ENCODE results near the gene NPM1.

The NPM1 gene

GRCh38 chr5:171431251-171431777 is 43.7 kb downstream of the NPM1 start:
- no peak for DNase-seq

GRCh38 chr5:171432076-171432475 is 44.4 kb downstream of the NPM1 start:
- DNase-seq = no peak

GRCh38 chr5:171432583-171433351 is 45.1 kb downstream of the NPM1 start:
- no peak for DNase-seq

- DNase-seq = no peak
Observed at GRCh38 chr5:171433352-171433698, 45.7 kb downstream of the NPM1 start.

GRCh38 chr5:171433982-171434676 is 46.5 kb downstream of the NPM1 start:
- no peak for DNase-seq

- DNase-seq = no peak
Observed at GRCh38 chr5:171434874-171435273, 47.2 kb downstream of the NPM1 start.

- no peak for DNase-seq
Observed at GRCh38 chr5:171435908-171436307, 48.3 kb downstream of the NPM1 start.

GRCh38 chr5:171436804-171437285 is 49.2 kb downstream of the NPM1 start:
- DNase-seq = no peak

DNA sequence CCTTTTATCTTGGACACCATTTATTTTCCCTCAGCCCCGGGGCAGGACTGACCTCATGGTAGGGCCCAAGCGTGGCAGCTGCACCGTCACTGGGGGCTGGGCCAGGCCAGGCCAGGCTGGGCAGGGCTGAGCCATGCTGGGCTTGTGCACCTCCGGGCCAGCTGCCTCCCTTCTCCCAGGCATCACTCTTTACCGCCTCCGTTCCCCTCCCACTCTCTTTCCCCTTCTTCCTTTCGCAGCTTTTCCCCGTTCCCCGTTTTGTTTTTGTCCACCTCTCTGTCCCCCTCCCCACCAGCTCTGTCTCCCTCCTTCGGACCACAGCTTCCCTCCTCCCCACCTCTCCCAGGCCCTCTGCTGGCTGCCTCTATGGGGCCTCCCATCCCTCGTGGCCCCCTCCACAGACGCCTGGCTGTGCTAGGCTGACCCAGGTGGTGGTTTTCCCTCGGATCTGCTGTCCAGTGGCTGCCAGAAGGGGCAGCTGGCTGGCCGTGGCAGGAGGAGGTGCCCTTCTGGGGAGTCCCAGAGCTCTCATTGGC is 49.7 kb downstream of the NPM1 start:
- no peak for DNase-seq

- DNase-seq = no peak
Observed at GRCh38 chr5:171438738-171439137, 51.1 kb downstream of the NPM1 start.

DNA sequence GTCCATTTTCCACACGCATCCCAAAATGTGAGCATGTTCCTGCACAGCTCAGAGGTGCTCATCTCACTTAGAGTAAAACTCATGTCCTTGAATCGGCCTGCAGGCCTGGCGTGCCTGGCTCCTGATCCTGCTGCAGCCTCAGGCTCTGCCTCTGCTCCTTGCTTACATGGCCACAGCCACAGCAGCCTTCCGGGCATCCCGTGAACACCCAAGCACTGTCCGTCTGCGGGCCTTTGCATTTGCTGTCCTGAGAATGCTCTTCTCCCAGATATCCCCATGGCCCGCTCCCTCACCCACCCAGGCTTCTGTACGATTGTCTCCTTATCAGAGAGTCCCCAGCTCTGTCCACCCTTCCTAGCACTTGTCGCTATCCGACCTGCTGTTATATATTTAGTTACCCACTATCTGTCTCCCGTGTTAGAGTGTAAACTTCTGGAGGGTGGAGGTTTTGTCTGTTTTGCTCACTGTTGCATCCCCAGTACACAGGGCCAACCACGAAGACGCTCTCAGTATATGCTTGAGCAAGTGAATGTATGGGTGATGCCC is 53.7 kb downstream of the NPM1 start:
- DNase-seq = no peak

GRCh38 chr5:171442287-171443042 is 54.8 kb downstream of the NPM1 start:
- DNase-seq = no peak

DNA sequence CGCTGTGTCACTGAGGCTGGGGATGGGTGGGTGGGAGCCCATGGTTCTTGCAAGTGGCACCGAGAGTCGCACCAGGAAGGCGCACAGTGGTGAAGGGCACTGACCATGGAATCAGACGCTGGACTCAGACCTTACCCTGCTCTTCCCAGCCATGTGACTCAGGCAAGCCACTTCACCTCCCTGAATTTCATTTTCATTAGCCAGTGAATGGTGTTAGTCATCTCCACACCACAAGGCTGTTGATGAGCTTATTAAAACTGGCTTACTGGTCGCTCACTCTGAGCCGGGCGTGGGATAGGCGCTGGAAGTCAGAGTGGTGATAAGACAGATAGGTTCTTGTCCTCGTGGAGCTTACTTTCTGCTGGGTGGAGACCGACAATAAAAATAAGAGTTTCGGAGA is 56.9 kb downstream of the NPM1 start:
- no peak for DNase-seq

DNA sequence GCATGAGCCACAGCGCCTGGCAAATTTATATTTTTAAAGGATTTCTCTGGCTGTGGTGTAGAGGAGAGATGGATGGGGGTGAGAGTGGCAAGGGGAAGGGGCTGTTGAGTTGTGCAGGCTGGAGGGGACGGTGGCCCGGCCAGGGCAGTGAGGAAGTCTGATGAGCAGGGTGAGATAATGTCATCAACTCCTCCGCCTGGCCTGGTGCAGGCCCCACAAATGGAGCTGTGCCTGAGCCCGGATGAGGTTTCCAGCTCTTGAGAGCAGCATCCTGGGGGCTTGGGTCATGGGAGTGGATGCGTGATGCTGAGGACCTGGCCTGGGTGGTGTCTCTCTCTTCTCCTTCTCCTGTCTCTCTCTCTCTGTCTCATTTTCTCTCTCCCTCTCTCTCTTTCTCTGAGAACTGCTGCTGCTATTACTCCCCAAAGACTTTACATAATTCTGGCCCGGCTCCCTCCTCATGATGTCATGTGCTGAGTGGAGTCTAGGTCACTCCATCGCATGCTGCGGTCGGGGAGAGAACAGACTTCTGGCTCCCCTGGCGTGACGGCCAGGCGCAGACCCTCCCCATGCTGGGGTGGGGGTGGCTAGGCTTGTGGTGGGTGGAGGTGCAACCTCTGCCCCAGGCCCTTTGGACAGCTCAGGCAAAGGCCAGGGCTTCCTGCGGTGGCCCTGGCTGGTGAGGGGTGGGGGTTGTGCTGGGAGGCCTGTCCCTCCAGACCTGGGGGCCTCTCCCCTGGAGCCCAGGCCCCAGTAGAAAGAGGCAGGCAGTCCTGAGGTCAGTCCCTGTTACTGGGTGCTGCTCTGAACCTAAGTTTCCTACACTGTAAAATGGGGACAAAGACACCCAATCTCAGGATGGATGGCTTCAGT is 58.2 kb downstream of the NPM1 start:
- no peak for DNase-seq

DNA sequence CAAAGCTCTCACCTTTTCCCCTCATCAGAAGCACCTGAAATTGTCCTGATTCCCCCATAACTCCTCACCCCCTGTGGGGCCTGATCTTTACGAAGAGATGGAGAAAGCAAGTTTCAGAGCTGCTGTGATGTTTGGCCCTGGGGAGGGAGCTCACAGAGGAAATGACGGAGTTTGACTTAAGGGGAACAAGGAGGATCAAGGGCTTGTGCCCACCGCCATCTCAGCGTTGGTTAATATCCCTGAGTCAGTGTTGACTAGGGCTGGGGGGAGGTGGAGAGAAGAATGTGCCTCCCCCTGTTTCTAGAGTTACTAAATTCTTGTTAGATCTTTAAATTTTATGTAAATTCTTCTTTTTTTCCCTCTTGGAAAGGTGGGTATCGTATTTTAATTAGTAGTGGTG is 59.6 kb downstream of the NPM1 start:
- no peak for DNase-seq

- no peak for DNase-seq
Observed at GRCh38 chr5:171449426-171449825, 61.8 kb downstream of the NPM1 start.

GRCh38 chr5:171450423-171451331 is 63.0 kb downstream of the NPM1 start:
- DNase-seq = no peak

- no peak for DNase-seq
Observed at GRCh38 chr5:171451421-171451820, 63.8 kb downstream of the NPM1 start.

DNA sequence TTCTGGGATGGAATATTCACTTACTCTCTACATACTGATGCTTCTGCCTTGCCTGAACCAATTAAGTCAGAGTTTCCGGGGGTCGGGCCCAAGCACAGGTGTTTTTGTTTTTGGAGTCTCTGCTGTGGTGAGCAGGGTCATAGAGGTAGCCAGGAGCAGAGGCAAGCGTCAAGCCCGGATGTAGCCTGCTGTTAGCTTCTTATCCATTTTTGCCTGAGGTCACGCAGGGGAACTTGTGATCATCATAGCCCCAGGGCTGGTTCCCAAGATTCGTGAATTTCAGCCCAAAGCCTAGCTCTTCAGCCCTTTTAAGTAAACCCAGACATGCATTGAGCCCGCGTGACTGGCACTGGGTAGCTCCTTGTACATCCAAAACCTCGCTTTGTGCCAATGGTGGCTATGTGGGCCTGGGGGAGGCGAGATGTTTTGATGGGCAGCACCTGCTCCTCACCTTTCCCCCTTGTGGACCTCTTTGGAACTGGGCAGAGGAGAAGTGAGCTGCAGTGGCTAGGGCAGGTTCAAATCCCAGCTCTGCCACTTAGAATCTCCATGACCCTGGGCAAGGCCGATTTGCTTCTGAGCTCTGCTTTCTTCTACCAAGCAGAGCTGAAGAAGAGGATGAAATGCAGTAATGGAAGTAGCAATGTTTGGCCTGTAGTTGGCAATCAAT is 65.5 kb downstream of the NPM1 start:
- DNase-seq = no peak

GRCh38 chr5:171453988-171454387 is 66.3 kb downstream of the NPM1 start:
- no peak for DNase-seq

Measured in 8988T (cell line).